OCI-LY1 (cell line): ENCODE data around the gene PIK3R5.

Source experiments
- H2AFZ ChIP-seq: fragments of 200-600 bp; sonication (generic), shearing (Covaris generic); 2 replicates; pipeline ENCODE4 v1.6.0; 2014; ENCODE audit warnings: antibody characterized with exemption, mild to moderate bottlenecking, low read length
- H3F3A ChIP-seq: fragments of 200-600 bp; sonication (generic), shearing (Covaris generic); 2 replicates; pipeline ENCODE4 v1.6.0; 2014; ENCODE audit warnings: mild to moderate bottlenecking, antibody characterized with exemption, low read length, moderate library complexity; ENCODE audit not compliant: insufficient read depth
- H3K27ac ChIP-seq: fragments of 200-600 bp; sonication (generic); 2 replicates; pipeline ENCODE4 v1.5.1; 2014; ENCODE audit warnings: low read length, mixed run types, mild to moderate bottlenecking, low read depth; ENCODE audit not compliant: poor library complexity, severe bottlenecking
- H3K27me3 ChIP-seq: fragments of 200-600 bp; sonication (generic); 2 replicates; pipeline ENCODE4 v1.6.0; 2014; ENCODE audit warnings: antibody characterized with exemption, mild to moderate bottlenecking, low read length, moderate library complexity; ENCODE audit not compliant: insufficient read depth
- H3K36me3 ChIP-seq: fragments of 200-600 bp; sonication (generic); 2 replicates; pipeline ENCODE4 v1.6.1; 2014; ENCODE audit warnings: mild to moderate bottlenecking, antibody characterized with exemption, low read length, moderate library complexity, mixed read lengths; ENCODE audit not compliant: insufficient read depth
- H3K4me1 ChIP-seq: fragments of 200-600 bp; sonication (generic); 2 replicates; pipeline ENCODE4 v1.5.1; 2014; ENCODE audit warnings: mild to moderate bottlenecking, low read length, moderate library complexity; ENCODE audit not compliant: insufficient read depth, severe bottlenecking
- H3K4me2 ChIP-seq: fragments of 200-600 bp; sonication (generic), shearing (Covaris generic); 2 replicates; pipeline ENCODE4 v1.6.1; 2014; ENCODE audit warnings: low read length
- H3K4me3 ChIP-seq: fragments of 200-600 bp; sonication (generic); 2 replicates; pipeline ENCODE4 v1.5.1; 2014; ENCODE audit warnings: low read length, low read depth, mild to moderate bottlenecking, mixed read lengths; ENCODE audit not compliant: poor library complexity, severe bottlenecking
- H3K79me2 ChIP-seq: fragments of 200-600 bp; shearing (Covaris generic); 2 replicates; pipeline ENCODE4 v1.6.1; 2016; ENCODE audit warnings: mixed run types, low read length, mixed read lengths; ENCODE audit not compliant: insufficient read depth
- H3K9ac ChIP-seq: fragments of 200-600 bp; sonication (generic), shearing (Covaris generic); 2 replicates; pipeline ENCODE4 v1.6.1; 2014; ENCODE audit warnings: mild to moderate bottlenecking, low read length, mixed read lengths
- H3K9me2 ChIP-seq: fragments of 200-600 bp; sonication (generic), shearing (Covaris generic); 2 replicates; pipeline ENCODE4 v1.6.1; 2014; ENCODE audit warnings: low read depth, mild to moderate bottlenecking, low read length, mixed read lengths
- H3K9me3 ChIP-seq: fragments of 200-600 bp; shearing (Covaris generic); 2 replicates; pipeline ENCODE4 v1.6.1; 2014; ENCODE audit warnings: low read length, mixed read lengths
- H4K20me1 ChIP-seq: fragments of 200-600 bp; sonication (generic), shearing (Covaris generic); 2 replicates; pipeline ENCODE4 v1.6.0; 2016; ENCODE audit warnings: mild to moderate bottlenecking, low read length; ENCODE audit not compliant: insufficient read depth
- EZH2 ChIP-seq: fragments of 200-600 bp; sonication (generic), shearing (Covaris generic); IDR thresholded peaks from 2 replicates; pipeline ENCODE4 v1.8.0; 2017; ENCODE audit warnings: borderline replicate concordance, mixed run types, mild to moderate bottlenecking, antibody characterized with exemption, low read length, moderate library complexity, mixed read lengths
- TF ChIP-seq, protein P1 (sequence below): fragments of 200-600 bp; sonication (generic), shearing (Covaris generic); IDR thresholded peaks from 2 replicates; pipeline ENCODE4 v1.5.1; 2017; ENCODE audit warnings: mild to moderate bottlenecking, antibody characterized with exemption, low read length, moderate library complexity, mixed read lengths

The PIK3R5 gene

DNA sequence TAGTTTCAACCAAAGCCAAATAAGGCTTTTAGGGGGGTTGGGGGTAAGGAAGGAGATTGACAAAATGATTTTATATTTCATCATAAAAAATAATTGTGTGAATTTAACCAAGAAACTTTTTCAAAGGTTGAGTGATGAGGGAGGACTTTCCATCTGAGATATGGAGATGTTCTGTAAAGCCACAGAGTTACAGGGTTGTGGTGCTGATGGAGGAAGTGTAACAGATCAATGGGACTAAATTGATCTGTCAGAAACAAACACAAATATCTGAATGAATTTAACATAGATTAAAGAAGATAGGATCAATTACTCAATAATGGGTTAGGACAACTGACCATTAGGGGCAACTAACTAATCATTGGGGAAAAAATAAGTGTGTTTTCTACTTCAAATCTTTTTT is 14.2 kb upstream of the PIK3R5 start:
- Histone ChIP-seq H3K27ac (no peak overlapping the region), H3K9me3 (no peaks in the 10 kb centered on the region), H3K4me1 (no peaks in the 10 kb centered on the region), H3K79me2 (no peaks in the 10 kb centered on the region), H3K4me3 (no peak overlapping the region), H3K4me2 (no peak overlapping the region), H3K9me2 (no peaks in the 10 kb centered on the region), H3K9ac (no peak overlapping the region), H3K27me3 (no peaks in the 10 kb centered on the region; the same call in 1 of the 2 replicates), H3K36me3 (no peaks in the 10 kb centered on the region), H4K20me1 (no peaks in the 10 kb centered on the region), H3F3A (no peaks in the 10 kb centered on the region), H2AFZ (no peak overlapping the region)
- TF ChIP-seq, protein P1, sequence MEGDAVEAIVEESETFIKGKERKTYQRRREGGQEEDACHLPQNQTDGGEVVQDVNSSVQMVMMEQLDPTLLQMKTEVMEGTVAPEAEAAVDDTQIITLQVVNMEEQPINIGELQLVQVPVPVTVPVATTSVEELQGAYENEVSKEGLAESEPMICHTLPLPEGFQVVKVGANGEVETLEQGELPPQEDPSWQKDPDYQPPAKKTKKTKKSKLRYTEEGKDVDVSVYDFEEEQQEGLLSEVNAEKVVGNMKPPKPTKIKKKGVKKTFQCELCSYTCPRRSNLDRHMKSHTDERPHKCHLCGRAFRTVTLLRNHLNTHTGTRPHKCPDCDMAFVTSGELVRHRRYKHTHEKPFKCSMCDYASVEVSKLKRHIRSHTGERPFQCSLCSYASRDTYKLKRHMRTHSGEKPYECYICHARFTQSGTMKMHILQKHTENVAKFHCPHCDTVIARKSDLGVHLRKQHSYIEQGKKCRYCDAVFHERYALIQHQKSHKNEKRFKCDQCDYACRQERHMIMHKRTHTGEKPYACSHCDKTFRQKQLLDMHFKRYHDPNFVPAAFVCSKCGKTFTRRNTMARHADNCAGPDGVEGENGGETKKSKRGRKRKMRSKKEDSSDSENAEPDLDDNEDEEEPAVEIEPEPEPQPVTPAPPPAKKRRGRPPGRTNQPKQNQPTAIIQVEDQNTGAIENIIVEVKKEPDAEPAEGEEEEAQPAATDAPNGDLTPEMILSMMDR = no peak
- no peak for TF ChIP-seq EZH2

DNA sequence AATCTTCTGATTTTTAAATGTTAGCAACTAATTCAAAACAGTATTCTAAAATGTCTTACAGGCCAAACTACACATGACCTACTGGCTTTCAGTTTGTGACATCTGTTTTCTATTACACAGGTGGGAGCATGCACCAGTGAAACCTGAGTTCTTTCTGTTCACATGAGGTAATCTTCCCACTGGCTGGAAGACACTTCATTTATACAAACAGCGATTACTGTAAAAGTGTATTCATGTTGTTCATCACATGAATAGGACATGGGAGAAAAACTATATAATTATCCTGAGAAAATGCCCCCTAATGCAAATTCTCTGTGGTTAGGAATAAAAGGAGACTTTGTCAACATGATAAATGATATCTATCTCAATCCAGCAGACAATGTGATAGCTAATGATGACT is 11.1 kb upstream of the PIK3R5 start:
- Histone ChIP-seq H3K9ac (no peak overlapping the region), H3K79me2 (no peaks in the 10 kb centered on the region), H3F3A (no peaks in the 10 kb centered on the region), H3K27me3 (no peaks in the 10 kb centered on the region; the same call in 1 of the 2 replicates), H3K4me3 (no peak overlapping the region), H3K27ac (no peak overlapping the region), H4K20me1 (no peaks in the 10 kb centered on the region), H3K36me3 (no peaks in the 10 kb centered on the region), H2AFZ (no peak overlapping the region), H3K9me2 (no peaks in the 10 kb centered on the region), H3K4me2 (no peak overlapping the region), H3K9me3 (no peaks in the 10 kb centered on the region), H3K4me1 (no peaks in the 10 kb centered on the region)
- no peak for TF ChIP-seq EZH2
- TF ChIP-seq, protein P1 = no peak

DNA sequence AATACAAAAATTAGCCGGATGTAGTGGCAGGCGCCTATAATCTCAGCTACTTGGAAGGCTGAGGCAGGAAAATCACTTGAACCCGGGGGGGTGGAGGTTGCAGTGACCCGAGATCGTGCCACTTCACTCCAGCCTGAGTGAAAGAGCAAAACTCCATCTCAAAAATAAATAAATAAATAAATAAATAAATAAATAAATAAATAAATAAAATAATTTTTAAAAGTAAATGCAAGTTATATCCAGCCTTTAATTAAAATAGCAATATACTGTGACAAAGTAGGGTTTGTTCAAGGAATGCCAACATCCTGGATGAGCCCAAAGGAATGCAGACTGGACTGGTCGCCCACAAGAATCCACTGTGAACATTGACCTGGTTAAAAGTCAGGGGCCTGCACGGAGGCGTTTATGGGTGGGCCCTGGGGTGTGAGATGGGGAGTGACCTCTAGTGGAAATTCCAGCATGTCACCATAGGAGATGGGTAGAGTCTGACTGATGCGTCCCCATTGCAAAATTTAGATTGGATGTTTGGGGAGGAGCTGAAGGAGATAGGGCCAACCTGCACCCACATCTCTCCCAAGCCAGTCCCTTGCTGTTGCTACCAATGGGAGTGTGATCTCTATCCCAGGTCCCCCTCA is 9.7 kb upstream of the PIK3R5 start:
- no peaks in the 10 kb centered on the region for H3K36me3 ChIP-seq
- H4K20me1 ChIP-seq = no peaks in the 10 kb centered on the region
- no peak overlapping the region for H2AFZ ChIP-seq
- H3K27me3 ChIP-seq = no peaks in the 10 kb centered on the region; the same call in 1 of the 2 replicates
- H3K4me2 ChIP-seq = no peak overlapping the region
- H3K9ac ChIP-seq = no peak overlapping the region
- no peaks in the 10 kb centered on the region for H3K9me2 ChIP-seq
- H3K4me3 ChIP-seq = no peak overlapping the region
- H3K4me1 ChIP-seq = no peaks in the 10 kb centered on the region
- H3K79me2 ChIP-seq = no peaks in the 10 kb centered on the region
- no peak for TF ChIP-seq EZH2
- H3K9me3 ChIP-seq = no peaks in the 10 kb centered on the region
- no peak overlapping the region for H3K27ac ChIP-seq
- H3F3A ChIP-seq = no peaks in the 10 kb centered on the region

DNA sequence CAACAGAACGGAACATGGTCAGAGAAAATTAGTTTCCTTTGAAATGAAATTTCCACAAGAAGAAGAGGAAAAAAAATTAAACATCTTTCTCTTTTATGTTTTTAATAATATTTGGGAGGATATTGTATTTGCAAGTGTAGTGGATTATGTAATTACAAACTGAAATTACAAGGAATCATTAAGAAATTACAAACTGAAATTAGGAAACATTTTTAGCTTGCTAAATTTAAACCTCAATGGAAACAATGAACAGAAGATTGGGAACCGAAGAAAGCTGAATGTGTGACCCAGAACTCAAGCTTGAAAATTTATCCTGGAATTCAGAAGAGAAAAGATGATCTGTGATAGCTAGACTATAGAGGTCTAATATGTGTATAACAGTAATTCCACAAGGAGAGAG is 4.4 kb upstream of the PIK3R5 start:
- TF ChIP-seq EZH2 = no peak
- TF ChIP-seq, protein P1 = no peak
- Histone ChIP-seq H3K36me3 (no peaks in the 10 kb centered on the region), H3F3A (no peaks in the 10 kb centered on the region)

More for the DNA sequence above, 4.4 kb upstream of the PIK3R5 start:
- Histone ChIP-seq H2AFZ (no peak overlapping the region), H3K9me3 (no peaks in the 10 kb centered on the region), H3K9me2 (no peaks in the 10 kb centered on the region), H3K4me2 (no peak overlapping the region), H3K4me1 (no peaks in the 10 kb centered on the region), H3K9ac (no peak overlapping the region), H3K27ac (no peak overlapping the region), H4K20me1 (no peaks in the 10 kb centered on the region), H3K79me2 (no peaks in the 10 kb centered on the region), H3K4me3 (no peak overlapping the region), H3K27me3 (0 out of 2 replicates have a peak, but pooled peaks cover 3% of the 10 kb centered on the region)
